GM19452 (cell line): ENCODE results near the gene ZNF235.
"Not testable (repeated sequence)": the region's sequence is repeated elsewhere in the genome, so short reads cannot be mapped to it uniquely, and the experiment has no call there.

ENCODE experiments used
- ATAC-seq: cut with Tn5 transposase; IDR thresholded peaks from one replicate; pipeline ENCODE4 v1.9.1; 2021; ENCODE audit not compliant: unreplicated experiment

The ZNF235 gene

DNA sequence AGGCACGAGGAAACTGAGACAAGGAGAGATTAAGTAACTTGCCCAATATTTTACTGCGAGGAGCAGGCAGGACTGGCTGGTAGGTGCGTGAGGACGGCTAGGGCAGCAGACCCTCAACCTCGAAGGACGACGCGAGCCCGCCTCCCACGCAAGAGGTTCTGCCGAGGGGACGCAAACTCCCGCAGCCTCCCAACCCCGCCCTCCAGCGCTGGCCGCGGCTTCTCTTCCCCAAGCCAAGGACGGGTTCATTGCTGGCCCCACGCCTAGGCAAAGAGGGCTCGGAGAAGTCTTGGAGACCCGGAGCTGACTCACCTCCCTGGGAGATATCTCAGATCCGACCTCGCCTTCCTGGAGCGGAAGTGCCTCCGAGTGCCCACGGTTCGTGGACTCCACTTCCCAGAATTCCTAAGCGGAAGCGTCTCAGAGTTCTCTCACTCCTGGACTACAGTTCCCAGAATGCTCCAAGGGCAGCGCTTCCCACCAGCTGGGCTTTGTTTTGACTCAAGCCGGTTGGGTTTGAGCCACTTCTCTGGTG is at the start of gene ZNF235:
Gene ZNF235 (minus strand): TSS at position 367 of the 535 bp plus-strand sequence. CDS start 1,621 bp downstream, outside the sequence.
- ATAC-seq: peak; percentile 91

DNA sequence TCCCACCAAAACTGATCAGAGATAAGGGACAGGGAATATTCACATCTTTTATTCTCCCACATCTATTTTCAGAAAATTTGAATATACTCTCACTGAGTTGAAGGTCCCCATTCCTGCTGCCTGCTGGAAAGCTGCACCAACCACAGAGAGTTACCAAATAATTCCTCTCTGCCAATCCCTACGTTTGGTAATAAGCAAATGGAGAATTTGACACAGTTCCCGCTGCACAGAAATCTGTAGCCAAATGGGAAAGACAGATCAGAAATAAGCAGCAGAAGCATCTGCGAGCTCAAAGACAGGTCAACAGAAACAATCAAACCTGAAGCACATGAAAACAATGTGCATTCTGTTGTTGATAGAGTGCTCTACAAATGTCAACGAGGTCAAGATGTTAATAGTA is 41.7 kb upstream of the ZNF235 start:
- ATAC-seq: no peak

DNA sequence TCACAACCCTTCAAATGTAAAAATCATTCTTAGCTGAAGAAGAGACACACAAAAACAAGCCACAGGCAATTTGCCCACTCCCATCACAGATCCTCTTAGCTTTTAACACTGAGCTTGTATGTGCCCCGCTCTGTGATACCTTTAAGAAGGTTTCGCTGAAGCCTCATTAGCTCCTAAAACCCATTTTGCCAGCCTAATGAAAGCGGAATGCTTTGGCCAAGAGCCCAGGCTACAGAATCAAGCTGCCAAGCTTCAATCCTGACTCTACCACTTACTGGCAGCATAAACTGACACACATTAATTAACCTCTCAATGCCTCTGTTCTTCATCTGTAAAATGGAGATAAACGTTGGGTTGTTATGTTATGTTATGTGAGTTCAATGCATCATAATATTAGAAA is 41.1 kb upstream of the ZNF235 start:
- no peak for ATAC-seq

DNA sequence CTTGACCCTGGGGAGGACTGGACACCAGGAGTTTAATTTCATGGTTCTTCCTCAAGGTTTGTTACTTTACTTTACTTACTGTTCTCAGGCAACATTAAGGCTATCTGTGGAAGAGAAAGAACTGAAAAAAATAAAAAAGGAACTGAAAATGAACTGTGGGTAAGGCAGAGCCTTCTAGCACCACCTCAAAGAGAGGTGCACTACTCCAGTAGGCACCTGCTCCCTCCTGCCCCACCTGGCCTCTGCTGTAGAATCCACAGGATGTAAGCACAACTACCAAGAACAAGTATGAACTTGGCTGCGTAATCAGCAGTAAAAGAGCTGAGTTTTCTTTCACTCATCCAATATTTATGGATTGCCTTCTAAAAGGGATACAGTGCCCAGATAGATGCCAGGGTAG is 39.4 kb upstream of the ZNF235 start:
- no peak for ATAC-seq

DNA sequence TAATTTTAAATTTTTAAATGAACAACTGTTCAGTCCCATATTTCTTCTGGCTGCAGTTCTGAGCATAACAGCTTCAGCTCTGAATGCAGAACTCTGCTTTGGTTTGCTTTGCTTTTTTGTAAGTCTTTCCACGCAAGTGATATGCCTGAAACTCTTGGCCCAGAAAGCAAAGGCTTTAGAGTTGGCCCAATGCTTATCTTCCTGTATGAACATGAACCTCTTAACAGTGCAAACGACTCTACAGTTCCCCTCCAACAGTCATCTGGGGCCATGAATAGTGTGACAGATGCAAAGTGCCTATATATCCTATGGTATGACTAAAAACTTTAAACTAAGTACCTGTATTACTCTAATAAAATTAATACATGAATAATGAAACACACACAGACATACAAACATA is 37.0 kb upstream of the ZNF235 start:
- ATAC-seq: no peak

DNA sequence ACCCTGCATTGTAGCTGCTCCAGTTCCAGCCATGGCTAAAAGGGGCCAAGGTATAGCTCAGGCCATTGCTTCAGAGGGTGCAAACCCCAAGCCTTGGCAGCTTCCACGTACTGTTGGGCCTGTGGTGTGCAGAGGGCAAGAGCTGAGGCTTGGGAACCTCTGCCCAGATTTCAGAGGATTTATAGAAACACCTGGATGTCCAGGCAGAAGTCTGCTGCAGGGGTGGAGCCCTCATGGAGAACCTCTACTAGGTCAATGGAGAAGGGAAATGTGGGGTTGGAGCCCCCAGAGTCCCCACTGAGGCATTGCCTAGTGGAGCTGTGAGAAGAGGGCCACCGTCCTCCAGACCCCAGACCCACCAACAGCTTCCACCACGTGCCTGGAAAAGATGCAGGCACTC is 29.8 kb upstream of the ZNF235 start:
- not testable (repeated sequence) for ATAC-seq

DNA sequence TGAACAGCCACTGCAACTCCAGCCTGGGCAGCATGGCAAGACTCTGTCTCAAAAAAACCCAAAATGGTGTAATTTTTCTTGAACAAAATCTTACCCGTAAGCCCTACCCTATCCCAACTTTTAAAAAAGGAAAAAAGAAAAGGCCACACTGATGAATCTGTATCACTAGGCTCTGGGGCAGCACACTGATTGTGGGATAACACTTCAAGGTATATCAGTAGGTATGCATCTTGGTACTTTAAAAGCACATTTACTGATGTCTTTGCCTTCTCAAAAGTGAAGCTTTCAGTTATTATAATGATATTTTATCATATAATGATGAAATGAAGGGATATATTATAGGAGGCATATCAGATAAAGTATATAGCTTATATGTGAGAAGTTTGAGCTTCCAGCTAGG is 27.3 kb upstream of the ZNF235 start:
- no peak for ATAC-seq

DNA sequence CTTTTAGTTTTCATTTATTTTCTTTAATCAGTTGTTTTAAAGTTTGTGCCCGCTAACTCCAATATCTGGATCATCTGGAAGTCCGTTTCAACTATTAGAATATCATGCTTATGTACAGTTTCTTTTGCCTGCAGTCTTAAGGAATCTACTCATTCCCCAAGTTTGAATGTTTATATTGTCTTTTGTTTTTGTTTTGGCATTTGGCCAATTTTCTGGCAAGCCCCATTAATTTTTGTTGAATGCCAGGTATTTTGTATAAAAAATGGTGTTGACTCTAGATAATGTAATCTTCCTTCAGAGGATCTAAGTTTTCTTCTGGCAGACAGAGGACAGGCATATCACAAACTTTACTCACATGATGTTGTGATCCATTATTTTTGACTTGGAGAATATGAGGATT is 11.1 kb upstream of the ZNF235 start:
- ATAC-seq: no peak

DNA sequence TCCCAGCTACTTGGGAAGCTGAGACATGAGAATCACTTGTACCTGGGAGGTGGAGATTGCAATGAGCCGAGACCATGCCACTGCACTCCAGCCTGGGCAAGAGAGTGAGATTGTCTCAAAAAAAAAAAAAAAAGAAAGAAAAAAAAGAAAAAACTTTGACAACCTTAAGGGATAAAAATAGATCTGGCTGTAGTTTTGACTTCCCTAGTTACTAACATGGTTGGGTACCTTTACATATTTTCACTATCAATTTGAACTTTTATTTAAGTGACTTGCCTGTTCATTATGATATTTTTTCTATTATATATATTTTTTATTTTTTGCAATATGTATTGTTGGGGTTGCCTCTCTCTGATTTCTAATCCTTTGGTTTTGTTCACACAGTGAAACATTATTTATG is 8.4 kb upstream of the ZNF235 start:
- ATAC-seq: no peak

DNA sequence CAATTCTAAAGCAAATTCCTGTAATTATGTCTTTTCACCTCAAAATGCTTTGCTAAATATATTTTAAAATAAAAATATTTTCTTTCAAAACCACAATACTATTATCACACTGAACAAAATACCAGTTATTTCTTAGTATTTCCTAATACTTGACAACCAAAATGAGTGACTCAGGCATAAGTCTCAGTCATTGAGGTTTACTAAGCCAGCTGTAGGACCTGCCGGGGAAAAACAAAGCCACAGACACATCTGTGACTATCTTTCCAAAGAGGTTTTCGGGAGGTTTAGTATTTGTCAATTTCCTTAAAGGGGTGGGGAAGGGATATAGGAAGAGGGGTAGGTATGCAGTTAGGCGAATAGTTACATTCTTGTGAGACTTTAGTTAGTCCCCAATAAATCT is 3.2 kb upstream of the ZNF235 start:
- no peak for ATAC-seq

DNA sequence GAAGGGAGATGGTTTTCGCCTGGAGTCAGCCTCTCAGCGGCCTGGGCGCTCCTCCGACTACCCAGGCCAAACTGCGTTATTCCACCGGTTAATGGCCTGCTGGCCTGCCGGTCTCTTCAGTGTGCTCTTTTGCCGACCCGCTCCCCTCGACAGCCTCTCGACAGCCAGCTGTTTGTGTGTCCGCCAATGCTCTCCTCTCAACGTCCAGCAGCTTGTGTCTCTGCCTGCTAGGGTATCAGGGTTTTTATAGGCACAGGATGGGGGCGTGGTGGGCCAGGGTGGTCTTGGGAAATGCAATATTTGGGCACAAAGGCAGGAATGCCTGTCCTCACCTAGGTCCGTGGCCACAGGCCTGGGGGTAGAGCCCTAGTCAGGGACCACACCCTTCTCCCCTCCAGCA is 1.5 kb upstream of the ZNF235 start:
- no peak for ATAC-seq

DNA sequence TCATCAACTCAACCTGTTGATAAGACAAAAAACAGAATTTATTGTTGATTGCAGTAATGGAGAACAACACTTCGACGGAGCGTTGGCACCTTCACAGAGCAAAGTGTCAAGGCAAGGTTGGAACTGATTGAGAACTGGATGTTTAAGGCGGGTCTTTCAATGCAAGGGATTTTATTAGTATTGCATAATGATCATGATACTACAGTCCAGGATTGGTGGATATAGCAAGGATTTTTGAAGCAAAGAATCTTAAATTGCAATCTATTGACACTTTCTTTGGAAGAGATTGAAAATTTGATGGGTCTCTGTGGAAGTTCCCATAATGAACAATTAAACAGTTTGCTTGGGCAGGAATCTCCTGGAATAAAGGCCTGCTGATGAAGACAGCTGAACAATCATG is 632 bp upstream of the ZNF235 start:
- no peak for ATAC-seq

DNA sequence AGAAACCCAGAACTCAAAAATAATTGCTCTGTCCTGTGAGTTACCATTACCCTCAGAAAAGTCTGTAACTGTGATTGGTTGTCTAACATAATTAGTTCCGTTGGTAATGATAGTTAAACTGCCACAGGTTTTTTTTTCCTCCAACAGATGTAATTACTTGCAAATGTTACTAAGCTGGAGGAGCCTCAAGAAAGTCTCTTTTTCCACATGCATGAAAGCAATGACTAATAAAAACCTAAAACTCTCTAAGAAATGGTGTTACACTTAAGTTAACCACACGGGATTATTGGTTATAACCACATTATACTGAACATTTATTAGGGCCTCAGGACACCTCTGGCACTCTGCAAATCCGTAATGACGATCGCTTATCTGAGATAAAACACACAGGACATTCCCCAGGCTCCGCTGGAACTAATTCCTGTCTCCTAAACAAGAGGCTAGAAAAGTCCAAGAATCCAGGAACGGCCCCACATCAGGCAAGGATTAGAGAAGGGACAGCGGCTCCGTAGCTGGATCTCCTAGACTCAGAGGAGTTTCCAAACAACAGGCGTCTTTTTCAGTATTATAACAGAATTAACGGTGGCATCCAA is 753 bp downstream of the ZNF235 start:
- ATAC-seq: no peak

DNA sequence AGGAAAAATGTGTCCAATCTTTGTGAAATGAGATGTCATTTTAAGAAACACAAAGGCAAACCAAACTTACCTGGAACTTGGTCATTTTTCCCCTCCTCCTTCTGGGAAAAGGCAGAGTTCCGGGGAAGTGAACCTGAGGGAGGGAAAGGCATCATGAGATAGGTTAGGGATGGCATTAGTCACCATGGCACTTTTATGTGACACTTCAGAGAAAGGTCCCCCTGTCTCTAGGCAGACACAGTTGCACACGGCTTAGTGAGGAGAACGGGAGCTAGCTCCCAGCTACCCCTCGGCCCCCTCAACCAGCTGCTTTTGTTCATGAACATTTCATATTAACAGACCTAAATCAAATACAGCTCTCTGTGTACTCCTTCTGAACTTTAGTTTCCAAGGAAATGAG is 1.5 kb downstream of the ZNF235 start:
- no peak for ATAC-seq

DNA sequence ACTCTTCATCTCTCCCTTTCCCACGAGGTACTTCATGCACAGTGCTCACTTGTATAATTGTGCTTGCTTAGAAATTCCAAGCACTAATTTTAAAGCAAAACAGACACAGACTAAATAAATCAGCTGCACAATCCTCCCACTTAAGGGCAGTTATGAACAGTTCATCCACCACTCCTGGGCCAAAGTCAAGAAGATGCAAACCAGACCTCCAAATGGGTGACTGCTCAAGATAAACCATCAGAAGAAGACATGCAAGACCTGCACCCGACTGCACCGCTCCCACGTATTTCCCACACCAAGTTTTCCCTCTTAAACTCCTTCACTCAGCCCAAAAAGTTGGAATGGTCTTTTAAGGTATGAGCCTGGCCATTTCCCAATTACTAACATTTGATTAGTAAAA is 19.9 kb downstream of the ZNF235 start:
- ATAC-seq: no peak

DNA sequence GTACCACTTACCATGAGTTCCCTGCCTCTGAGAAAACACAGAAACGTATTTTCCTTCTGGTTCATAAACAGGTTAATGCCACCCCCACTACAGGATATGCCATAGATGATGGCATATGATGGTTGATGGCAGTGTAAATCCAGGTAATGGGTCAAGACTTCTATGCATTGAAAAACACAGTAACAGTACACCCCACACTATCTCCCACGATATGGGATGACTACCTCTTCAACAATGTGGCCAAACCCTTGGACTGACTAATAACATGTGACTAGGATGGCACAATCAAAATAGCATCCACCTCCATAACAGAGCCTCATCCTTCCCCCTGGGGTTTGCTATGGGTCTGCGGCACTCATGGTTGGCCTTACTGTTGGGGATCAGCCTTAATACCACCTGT is 22.0 kb downstream of the ZNF235 start:
- ATAC-seq: no peak

DNA sequence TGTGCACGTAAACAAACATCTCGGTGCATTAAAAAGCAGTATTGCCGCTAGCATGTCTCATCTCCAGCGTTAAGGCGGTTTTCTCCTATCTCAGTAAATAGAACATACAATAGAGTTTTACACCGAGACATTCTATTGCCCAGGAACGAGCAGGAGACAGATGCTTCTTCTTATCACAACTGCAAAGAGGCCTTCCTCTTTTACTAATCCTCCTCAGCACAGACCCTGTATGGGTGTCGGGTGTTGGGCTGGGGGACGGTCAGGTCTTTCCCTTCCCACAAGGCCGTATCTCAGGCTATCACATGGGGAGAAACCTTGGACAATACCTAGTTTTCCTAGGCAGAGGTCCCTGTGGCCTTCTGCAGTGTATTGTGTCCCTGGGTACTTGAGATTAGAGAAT is 23.9 kb downstream of the ZNF235 start:
- ATAC-seq: no peak

DNA sequence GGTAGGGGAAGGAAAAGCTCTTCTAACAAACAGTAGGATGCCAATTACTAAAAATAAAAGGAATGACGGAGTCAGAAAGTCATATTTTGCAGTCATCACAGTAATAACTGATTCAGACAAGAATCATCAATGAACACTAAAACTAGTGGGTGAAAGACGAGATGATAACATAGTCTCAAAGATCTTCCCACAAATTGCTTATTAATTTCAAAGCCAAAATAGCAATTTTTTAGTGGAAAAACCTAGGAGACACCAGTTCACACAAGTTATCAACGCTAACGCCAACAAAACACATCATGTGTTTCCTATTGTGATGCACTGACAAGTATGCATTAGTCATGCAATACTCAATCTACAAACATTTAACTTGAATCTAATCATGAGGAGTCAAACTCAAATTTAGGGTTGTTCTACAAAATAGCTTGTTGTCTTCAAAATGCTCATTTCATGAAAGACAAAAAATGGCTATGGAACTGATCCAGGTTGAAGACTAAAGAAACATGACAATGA is 26.6 kb downstream of the ZNF235 start:
- no peak for ATAC-seq

DNA sequence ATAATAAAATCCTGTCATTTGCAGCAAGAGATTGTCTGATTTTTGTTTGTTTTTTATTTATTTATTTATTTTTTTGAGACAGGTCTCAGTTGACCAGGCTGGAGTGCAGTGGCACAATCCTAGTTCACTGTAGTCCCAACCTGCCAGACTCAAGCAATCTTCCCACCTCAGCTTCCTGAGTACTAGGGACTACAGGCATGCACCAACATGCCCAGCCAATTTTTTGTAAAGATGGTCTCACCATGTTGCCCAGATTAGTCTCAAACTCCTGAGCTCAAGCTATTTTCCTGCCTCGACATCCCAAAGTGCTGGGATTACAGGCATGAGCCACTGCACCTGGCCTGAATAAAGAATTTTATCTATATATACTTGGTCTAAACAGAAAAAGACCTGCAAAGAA is 27.5 kb downstream of the ZNF235 start:
- no peak for ATAC-seq

DNA sequence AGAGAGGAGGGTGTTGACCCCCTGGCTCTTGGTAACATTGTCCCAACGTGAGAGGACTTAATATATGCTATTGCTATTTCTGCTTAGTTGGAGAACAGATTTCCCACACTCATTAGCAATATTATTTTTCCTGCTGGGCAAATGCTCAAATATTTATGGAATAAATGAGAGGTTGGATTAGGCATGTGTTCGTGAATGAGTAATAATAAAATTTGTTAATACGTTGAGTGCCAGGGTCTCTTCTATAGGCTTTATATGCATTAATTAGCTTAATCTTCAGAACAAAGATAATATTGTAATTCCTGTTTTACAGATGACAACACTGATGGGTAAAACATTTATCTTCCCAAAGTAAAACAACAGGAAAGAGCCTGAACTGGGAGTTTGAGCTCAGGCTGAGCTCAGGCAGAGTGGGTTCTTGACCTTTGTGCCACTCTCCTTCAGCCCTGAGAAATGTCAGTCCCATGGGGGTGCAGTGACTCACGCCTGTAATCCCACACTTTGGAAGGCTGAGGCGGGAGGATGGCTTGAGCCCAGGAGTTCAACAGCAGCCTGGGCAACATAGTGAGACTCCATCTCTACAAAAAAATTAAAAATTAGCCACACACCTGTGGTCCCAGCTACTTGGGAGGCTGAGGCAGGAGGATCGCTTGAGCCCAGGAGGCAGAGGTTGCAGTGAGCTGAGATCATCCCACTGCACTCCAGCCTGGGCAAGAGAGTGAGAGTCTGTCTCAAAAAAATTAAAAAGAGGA is 44.0 kb downstream of the ZNF235 start:
- ATAC-seq: no peak

DNA sequence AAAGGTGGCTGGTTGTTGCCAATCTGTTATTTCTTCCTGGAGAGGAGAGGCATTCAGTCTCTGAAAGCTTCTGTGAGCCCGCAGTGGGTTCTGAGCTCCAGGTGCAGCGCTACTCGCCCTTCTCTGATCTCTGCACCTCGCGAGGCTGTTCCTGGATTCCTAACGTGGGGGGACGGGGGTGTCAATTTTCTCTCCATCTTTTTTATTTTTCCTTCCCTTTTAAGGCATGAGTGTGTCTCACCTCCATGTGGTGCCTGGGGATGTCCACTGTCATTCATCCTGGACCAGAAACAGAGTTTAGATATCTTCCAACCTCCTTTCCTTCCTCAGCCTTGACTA is 44.5 kb downstream of the ZNF235 start:
- ATAC-seq: no peak

DNA sequence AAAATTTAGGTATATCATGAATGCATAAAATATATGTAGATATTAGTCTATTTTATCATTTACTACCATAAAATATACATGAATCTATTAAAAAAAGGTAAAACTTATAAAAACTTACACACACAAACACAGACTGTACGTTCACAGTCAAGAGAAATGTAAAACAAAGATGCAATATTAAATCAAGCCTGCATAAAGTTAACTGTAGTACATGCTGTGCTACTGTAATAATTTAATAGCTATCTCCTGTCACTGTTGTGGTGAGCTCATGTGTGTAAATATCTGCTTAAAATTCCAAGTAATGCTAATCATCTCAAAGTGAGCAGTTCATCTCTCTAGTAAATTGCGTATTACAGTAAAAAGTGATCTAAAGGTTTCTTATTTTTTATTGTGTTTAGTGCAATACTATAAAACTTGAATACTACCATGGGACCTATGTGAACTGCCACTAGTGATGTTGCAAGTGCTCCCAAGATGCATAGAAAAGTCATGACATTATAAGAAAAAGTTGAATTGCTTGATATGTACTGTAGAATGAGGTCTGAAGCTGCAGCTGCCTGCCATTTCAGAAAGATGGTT is 45.9 kb downstream of the ZNF235 start:
- ATAC-seq: no peak
